NCI-H128 (cell line): ENCODE data around the gene TMEM101.
"Not testable (repeated sequence)": the region's sequence is repeated elsewhere in the genome, so short reads cannot be mapped to it uniquely, and the experiment has no call there.

Experiments used
- DNase-seq: peaks from one replicate; lab custom pipeline; 2025; ENCODE audit not compliant: unreplicated experiment; lab: John Stamatoyannopoulos, UW

The TMEM101 gene

GRCh38 chr17:44024271-44024663 lies 9.5 kb upstream of the TMEM101 start:
- DNase-seq = peak; percentile 38

- DNase-seq = no peak
Observed at GRCh38 chr17:44023545-44024270, 8.9 kb upstream of the TMEM101 start.

- DNase-seq = no peak
Observed at GRCh38 chr17:44022246-44022645, 7.5 kb upstream of the TMEM101 start.

- DNase-seq = not testable (repeated sequence)
Observed at GRCh38 chr17:44021227-44021626, 6.5 kb upstream of the TMEM101 start.

GRCh38 chr17:44014133-44014436 lies 678 bp downstream of the TMEM101 start:
- DNase-seq = no peak

- no peak for DNase-seq
Observed at GRCh38 chr17:44012874-44013273, 1.9 kb downstream of the TMEM101 start.

- no peak for DNase-seq
Observed at GRCh38 chr17:44012391-44012790, 2.4 kb downstream of the TMEM101 start.

- no peak for DNase-seq
Observed at GRCh38 chr17:44011876-44012275, 2.9 kb downstream of the TMEM101 start.

- DNase-seq = no peak
Observed at GRCh38 chr17:44010966-44011647, 3.7 kb downstream of the TMEM101 start.

GRCh38 chr17:44008205-44008909 lies 6.4 kb downstream of the TMEM101 start:
- no peak for DNase-seq

GRCh38 chr17:44007346-44008204 lies 7.2 kb downstream of the TMEM101 start:
- DNase-seq = no peak

- DNase-seq = peak; percentile 76
Observed at GRCh38 chr17:44006598-44007345, 8.0 kb downstream of the TMEM101 start.

- no peak for DNase-seq
Observed at GRCh38 chr17:44006272-44006597, 8.5 kb downstream of the TMEM101 start.

GRCh38 chr17:44005527-44006271 lies 9.1 kb downstream of the TMEM101 start:
- DNase-seq = no peak

GRCh38 chr17:44004761-44005526 lies 9.8 kb downstream of the TMEM101 start:
- no peak for DNase-seq

GRCh38 chr17:44004077-44004760 lies 10.5 kb downstream of the TMEM101 start, which contains the start of gene NAGS:
TSS of gene NAGS (plus strand) at chr17:44004622. CDS start at chr17:44004664, 42 bp downstream.
- DNase-seq = no peak

- no peak for DNase-seq
Observed at GRCh38 chr17:44002141-44002848, 12.5 kb downstream of the TMEM101 start.

GRCh38 chr17:44001461-44001920 lies 13.3 kb downstream of the TMEM101 start:
- DNase-seq = no peak
